ENCODE data around the gene TMEM97.

- TF ChIP-seq CTCF (IDR thresholded peaks at IDR 0.05) (no peak), ZFX (IDR thresholded peaks at IDR 0.05; ENCODE audit: borderline replicate concordance) (no peak)
Measured at GRCh38 chr17:28338056-28338768, 19.2 kb downstream of the TMEM97 start.

Measured in 22Rv1 (cell line).